Memory B cell (primary cell): ENCODE measurements around the gene DIP2C.
"Not testable (repeated sequence)": the region's sequence is repeated elsewhere in the genome, so short reads cannot be mapped to it uniquely, and the experiment has no call there.

Experiments
- ATAC-seq: fragments of 150-1000 bp; cut with Tn5 transposase; 2 replicates; pipeline ENCODE4 v1.10.0; 2021; ENCODE audit warnings: low read depth, mild to moderate bottlenecking, moderate library complexity
- DNase-seq, 2 donors: peaks; one replicate each; pipeline ENCODE4 v3.0.0; 2022; ENCODE audit warnings: low spot score in 2 of 2
- H3K27ac Mint-ChIP-seq: one replicate; pipeline ENCODE4 v1.8.0; 2022; ENCODE audit warnings: mild to moderate bottlenecking, moderate library complexity, mixed read lengths
- H3K27me3 Mint-ChIP-seq: one replicate; pipeline ENCODE4 v1.8.0; 2022; ENCODE audit warnings: mixed read lengths
- H3K36me3 Mint-ChIP-seq: one replicate; pipeline ENCODE4 v1.8.0; 2022; ENCODE audit warnings: mild to moderate bottlenecking, mixed read lengths
- H3K4me1 Mint-ChIP-seq: one replicate; pipeline ENCODE4 v1.8.0; 2022; ENCODE audit warnings: mixed read lengths
- H3K4me3 Mint-ChIP-seq: one replicate; pipeline ENCODE4 v1.8.0; 2022; ENCODE audit warnings: mild to moderate bottlenecking, moderate library complexity, mixed read lengths
- H3K9me3 Mint-ChIP-seq: one replicate; pipeline ENCODE4 v1.8.0; 2022; ENCODE audit warnings: mixed read lengths

Gene DIP2C

GRCh38 chr10:588246-589165 lies 101.0 kb downstream of the DIP2C start:
- Mint-ChIP-seq H3K36me3 (no peaks in the 10 kb centered on the region), H3K9me3 (peaks cover 2% of the 10 kb centered on the region), H3K27ac (no peak overlapping the region), H3K4me1 (no peaks in the 10 kb centered on the region), H3K4me3 (no peak overlapping the region), H3K27me3 (peaks cover 20% of the 10 kb centered on the region)
- ATAC-seq: no peak
- DNase-seq: no peak

- ATAC-seq (no peak), DNase-seq (no peak)
- Mint-ChIP-seq H3K36me3 (no peaks in the 10 kb centered on the region), H3K4me1 (no peaks in the 10 kb centered on the region), H3K4me3 (no peak overlapping the region), H3K27ac (no peak overlapping the region), H3K9me3 (peaks cover 2% of the 10 kb centered on the region), H3K27me3 (peaks cover 21% of the 10 kb centered on the region)
Measured at GRCh38 chr10:586716-587115, 102.8 kb downstream of the DIP2C start.

DNA sequence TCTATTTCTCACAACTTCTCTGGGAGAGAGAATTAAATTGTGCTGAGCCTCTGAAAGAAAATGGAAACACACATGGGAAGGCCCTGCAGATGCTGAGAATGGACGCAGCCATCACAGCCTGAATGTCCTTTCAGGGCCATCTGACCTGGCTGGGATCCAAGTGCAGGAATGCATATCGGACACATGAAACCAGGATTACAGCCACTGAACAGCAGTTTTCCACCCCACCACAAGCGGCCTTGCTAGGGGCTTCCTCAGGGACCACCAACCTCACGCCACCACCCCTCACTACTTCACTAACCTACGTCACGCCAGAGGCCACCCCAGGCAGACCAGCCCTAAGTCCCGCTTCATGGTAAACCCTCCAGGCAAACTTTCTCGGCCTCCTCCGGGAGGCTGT lies 103.3 kb downstream of the DIP2C start:
- peaks cover 19% of the 10 kb centered on the region for H3K27me3 Mint-ChIP-seq
- H3K27ac Mint-ChIP-seq: no peak overlapping the region
- H3K4me1 Mint-ChIP-seq: no peaks in the 10 kb centered on the region
- DNase-seq: no peak
- no peak for ATAC-seq
- H3K4me3 Mint-ChIP-seq: no peak overlapping the region
- H3K36me3 Mint-ChIP-seq: no peaks in the 10 kb centered on the region
- peaks cover 2% of the 10 kb centered on the region for H3K9me3 Mint-ChIP-seq

DNA sequence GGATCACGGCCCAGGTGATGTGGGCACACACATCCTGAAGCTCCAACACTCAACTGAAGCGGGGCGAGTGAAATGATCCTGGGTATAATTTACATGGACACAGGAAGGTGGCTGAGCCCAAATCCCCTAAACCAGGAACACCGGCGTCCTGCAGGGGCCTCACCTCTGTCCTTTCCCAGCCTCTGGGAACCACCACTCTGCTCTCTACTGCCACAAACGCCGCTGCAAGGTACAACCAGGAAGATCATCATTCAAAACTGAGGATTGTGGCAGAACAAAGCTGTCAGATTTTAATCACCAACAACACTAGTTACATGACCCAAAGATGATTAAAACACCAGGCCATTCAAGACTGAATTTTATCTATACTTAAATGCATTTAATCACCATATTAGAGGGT lies 104.0 kb downstream of the DIP2C start:
- DNase-seq: no peak
- Mint-ChIP-seq H3K36me3 (no peaks in the 10 kb centered on the region), H3K9me3 (peaks cover 2% of the 10 kb centered on the region), H3K27me3 (peaks cover 14% of the 10 kb centered on the region), H3K27ac (no peak overlapping the region), H3K4me1 (no peaks in the 10 kb centered on the region), H3K4me3 (no peak overlapping the region)
- ATAC-seq: no peak

GRCh38 chr10:584497-585290 lies 104.8 kb downstream of the DIP2C start:
- DNase-seq, H3K4me1 Mint-ChIP-seq, ATAC-seq, H3K4me3 Mint-ChIP-seq, H3K9me3 Mint-ChIP-seq, H3K27ac Mint-ChIP-seq, H3K36me3 Mint-ChIP-seq: not testable (repeated sequence)
- H3K27me3 Mint-ChIP-seq: peaks cover 10% of the 10 kb centered on the region

DNA sequence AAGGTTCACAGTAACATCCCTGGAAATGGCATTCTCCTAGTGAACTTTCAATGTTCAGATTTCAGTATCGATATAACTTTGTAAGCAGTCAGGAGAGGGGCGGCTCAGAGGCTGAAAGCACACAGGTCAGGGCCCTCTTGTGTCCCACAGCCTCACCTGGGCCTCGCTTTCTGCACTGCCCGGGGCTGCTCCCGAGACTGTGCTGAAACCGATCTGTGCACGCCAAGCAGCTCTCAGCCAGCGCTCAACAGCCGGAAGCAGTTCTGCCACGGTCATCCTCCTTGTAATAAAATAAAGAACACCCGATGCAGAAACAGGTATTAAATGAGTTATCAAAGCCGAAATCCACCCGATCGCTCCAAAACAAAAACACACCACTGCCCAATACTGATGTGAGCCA lies 106.0 kb downstream of the DIP2C start:
- H3K27me3 Mint-ChIP-seq: peaks cover 6% of the 10 kb centered on the region
- peaks cover 2% of the 10 kb centered on the region for H3K9me3 Mint-ChIP-seq
- DNase-seq (no peak), ATAC-seq (no peak)
- no peaks in the 10 kb centered on the region for H3K4me1 Mint-ChIP-seq
- no peak overlapping the region for H3K27ac Mint-ChIP-seq
- no peak overlapping the region for H3K4me3 Mint-ChIP-seq
- no peaks in the 10 kb centered on the region for H3K36me3 Mint-ChIP-seq

DNA sequence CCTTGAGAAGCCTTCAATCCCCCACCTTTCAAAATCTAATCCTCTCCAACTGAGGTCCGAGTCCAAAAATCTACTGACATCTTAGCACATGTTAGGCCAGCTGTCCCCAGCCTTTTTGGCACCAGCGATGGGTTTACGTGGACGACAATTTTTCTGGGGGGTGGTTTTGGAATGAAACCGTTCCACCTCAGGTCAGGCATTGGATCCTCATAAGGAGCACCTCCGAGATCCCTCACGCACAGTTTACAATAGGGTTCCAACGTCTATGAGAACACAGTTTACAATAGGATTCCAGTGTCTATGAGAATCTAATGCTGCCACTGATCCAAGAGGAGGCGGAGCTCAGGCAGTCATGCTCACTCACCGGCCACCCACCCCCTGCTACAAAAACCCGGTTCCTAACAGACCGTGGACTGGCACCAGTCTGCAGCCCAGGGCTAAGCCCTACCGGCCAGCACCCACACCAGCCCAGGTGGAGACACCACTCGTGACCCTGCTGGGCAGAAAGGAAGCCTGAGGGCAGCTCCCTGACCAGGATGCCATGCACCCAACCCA lies 107.6 kb downstream of the DIP2C start:
- Mint-ChIP-seq H3K4me1 (no peaks in the 10 kb centered on the region), H3K27ac (no peak overlapping the region), H3K9me3 (peaks cover 2% of the 10 kb centered on the region), H3K4me3 (no peak overlapping the region), H3K36me3 (no peaks in the 10 kb centered on the region), H3K27me3 (peaks cover 3% of the 10 kb centered on the region)
- DNase-seq (no peak), ATAC-seq (no peak)

DNA sequence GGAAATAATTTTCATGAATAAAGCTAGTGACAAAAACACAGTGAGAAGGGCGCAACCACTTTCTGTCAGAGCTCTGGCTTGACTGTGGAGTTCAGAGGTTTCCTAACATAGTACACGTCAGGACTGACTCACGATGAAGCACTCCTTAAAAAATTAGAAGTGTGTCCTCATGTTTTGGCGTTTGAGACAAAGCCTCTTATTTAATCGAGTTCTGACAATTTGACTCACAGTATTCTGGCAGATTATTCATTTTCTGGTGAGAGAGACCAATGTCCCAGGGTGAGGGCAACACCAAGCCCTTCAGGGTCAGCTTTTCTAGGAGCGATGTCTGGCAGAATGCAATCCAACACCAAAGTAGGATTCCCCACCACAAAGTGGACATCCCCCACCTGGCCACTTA lies 108.7 kb downstream of the DIP2C start:
- ATAC-seq (no peak), DNase-seq (no peak)
- Mint-ChIP-seq H3K27me3 (peaks cover 3% of the 10 kb centered on the region), H3K27ac (no peak overlapping the region), H3K9me3 (peaks cover 2% of the 10 kb centered on the region), H3K4me1 (no peaks in the 10 kb centered on the region), H3K4me3 (no peak overlapping the region), H3K36me3 (no peaks in the 10 kb centered on the region)

GRCh38 chr10:576130-576465 lies 113.4 kb downstream of the DIP2C start:
- H3K36me3 Mint-ChIP-seq: peaks cover 2% of the 10 kb centered on the region
- no peaks in the 10 kb centered on the region for H3K4me1 Mint-ChIP-seq
- H3K27me3 Mint-ChIP-seq: peaks cover 6% of the 10 kb centered on the region
- no peaks in the 10 kb centered on the region for H3K9me3 Mint-ChIP-seq
- DNase-seq (no peak), ATAC-seq (no peak)
- no peak overlapping the region for H3K4me3 Mint-ChIP-seq
- no peak overlapping the region for H3K27ac Mint-ChIP-seq

DNA sequence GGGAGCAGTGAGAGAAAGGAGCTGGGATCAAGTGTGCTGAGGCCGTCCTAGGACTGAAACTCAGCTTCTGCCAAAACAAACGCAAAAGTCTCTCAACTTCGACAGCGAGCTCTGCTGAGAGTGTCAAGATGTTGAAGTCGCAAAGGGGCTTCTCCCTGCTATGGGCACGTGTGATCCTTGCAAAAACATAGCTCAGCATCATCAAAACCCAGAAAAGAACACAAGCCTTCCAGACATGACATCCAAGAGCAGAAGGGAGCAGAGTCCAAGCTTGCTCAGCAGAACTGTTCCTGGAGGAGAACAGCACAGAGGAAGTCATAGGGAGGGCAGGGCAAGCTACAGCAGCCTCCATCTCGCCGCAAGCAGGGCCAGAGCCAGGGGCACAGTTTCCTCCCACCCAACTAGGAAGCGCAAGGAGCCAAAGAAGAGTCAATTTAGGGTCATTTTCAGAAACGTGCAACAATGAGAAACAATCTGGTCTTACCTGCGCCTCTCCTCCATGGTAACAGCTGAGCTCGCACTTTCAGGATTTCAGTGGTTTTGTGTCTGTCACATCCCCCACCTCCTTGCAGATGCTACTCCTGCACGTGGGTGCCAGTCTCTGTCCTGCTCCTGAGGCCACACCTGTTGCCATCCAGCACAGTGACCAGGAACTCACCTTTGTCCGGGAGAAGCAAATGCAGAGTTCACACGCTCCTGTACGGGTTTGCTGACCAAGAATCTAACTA lies 113.9 kb downstream of the DIP2C start:
- no peak for ATAC-seq

DNA sequence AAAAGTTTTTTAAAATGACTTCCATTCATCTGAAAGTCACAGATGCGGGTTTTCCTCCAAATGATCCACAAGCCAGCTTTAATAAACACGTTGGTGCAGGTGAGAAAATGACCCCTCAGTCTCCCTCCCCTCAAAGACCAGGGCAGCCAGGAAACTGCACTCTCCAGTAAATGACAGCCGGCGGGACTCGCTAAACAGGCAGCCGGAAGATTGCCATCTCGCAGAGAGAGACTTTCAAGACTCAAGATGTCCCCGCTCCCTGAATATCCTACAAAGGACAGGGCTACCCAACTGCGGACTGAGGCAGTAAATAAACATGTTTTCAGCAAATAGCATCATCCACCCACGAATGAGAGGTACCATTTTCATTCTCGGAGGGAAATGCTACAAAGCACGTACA lies 116.8 kb downstream of the DIP2C start:
- Mint-ChIP-seq H3K36me3 (peaks cover 2% of the 10 kb centered on the region), H3K4me1 (no peaks in the 10 kb centered on the region), H3K4me3 (no peak overlapping the region), H3K9me3 (peaks cover 7% of the 10 kb centered on the region), H3K27me3 (peaks cover 13% of the 10 kb centered on the region), H3K27ac (no peak overlapping the region)
- DNase-seq: no peak
- ATAC-seq: no peak

More for the DNA sequence above, 113.9 kb downstream of the DIP2C start:
- Mint-ChIP-seq H3K4me3 (no peak overlapping the region), H3K36me3 (peaks cover 2% of the 10 kb centered on the region), H3K27ac (no peak overlapping the region), H3K9me3 (peaks cover under 1% of the 10 kb centered on the region), H3K4me1 (no peaks in the 10 kb centered on the region), H3K27me3 (peaks cover 6% of the 10 kb centered on the region)
- DNase-seq: no peak

DNA sequence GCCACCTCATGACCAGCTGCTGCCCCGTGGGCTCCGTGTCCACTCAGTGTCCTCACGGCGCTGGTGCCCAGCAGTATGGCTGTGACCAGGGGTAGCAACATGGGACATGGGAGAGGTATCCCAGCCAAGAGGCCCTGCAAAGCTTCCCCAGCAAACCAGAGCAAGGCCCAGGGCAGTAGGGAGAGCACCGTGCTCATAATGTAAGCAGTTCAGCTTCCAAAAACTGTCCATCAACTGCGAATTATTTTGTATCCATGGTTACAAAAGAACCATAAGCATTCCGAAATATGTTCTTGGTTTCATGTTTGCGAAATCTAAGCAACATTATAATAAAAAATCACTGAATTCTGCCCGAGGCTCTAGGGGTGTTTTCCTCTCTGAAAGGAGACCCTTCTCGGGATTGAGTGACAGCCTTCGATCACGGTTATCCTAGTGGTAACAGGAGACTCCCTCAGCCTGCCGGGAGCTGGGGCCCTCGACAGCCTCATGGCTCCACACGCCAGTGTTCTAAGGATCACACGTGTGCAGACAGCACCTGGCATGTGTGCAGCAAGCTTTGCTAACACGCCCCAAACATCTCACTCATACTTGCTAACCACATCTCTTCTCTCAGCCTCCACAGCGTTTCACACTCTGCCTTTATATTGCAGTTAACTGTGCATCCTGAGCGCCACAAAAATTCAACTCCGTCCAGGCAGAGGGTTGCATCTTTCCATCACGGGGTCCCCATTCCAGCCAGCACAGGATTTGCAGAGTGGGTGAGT lies 117.6 kb downstream of the DIP2C start:
- no peak for DNase-seq
- Mint-ChIP-seq H3K27me3 (peaks cover 13% of the 10 kb centered on the region), H3K4me1 (no peaks in the 10 kb centered on the region), H3K9me3 (peaks cover 7% of the 10 kb centered on the region), H3K4me3 (no peak overlapping the region), H3K36me3 (peaks cover 2% of the 10 kb centered on the region), H3K27ac (no peak overlapping the region)
- no peak for ATAC-seq

DNA sequence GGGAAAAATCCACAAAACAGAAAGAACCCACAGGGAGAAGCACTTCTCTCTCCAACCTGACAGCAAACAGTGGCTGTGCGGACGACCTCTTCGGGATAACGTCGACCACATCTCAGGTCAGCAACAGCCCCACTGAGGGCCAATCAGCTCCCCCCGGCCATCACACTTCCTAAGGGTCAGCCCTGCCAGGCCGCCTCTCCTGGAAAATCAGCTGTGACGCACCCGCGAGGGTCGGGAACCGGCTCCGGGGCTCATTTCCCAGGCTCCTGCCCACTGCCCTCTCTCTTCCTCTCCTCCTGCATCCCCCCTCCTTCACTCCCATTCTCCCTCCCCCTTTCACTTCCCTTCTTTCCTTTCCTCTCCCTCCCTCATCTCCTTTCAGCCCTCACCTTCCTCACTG lies 118.3 kb downstream of the DIP2C start:
- H3K27me3 Mint-ChIP-seq: peaks cover 13% of the 10 kb centered on the region
- H3K4me3 Mint-ChIP-seq: no peak overlapping the region
- ATAC-seq: no peak
- H3K36me3 Mint-ChIP-seq: peaks cover 2% of the 10 kb centered on the region
- DNase-seq: no peak
- no peaks in the 10 kb centered on the region for H3K4me1 Mint-ChIP-seq
- peaks cover 7% of the 10 kb centered on the region for H3K9me3 Mint-ChIP-seq
- H3K27ac Mint-ChIP-seq: no peak overlapping the region
